HG02840 (cell line): ENCODE measurements around the gene ZNF85.
A peak's percentile ranks its signal among the peaks of the same experiment; 100 is the strongest.
"Not testable (repeated sequence)": the region's sequence is repeated elsewhere in the genome, so short reads cannot be mapped to it uniquely, and the experiment has no call there.

Experiments
- ATAC-seq: cut with Tn5 transposase; IDR thresholded peaks from one replicate; pipeline ENCODE4 v1.9.1; 2021; ENCODE audit warnings: mild to moderate bottlenecking, moderate library complexity, moderate number of reproducible peaks; ENCODE audit not compliant: unreplicated experiment, low FRiP score

The ZNF85 gene

GRCh38 chr19:20923077-20923871, at the start of gene ZNF85:
TSS of gene ZNF85 (plus strand) at chr19:20923251. CDS start at chr19:20923401, 150 bp downstream.
- peak; percentile 93 for ATAC-seq

- no peak for ATAC-seq
These were observed 43.5 kb upstream of the ZNF85 start for GRCh38 chr19:20879501-20879900.

GRCh38 chr19:20912973-20913372, 10.1 kb upstream of the ZNF85 start:
- no peak for ATAC-seq

GRCh38 chr19:20925481-20925880, 2.4 kb downstream of the ZNF85 start:
- ATAC-seq = no peak

DNA sequence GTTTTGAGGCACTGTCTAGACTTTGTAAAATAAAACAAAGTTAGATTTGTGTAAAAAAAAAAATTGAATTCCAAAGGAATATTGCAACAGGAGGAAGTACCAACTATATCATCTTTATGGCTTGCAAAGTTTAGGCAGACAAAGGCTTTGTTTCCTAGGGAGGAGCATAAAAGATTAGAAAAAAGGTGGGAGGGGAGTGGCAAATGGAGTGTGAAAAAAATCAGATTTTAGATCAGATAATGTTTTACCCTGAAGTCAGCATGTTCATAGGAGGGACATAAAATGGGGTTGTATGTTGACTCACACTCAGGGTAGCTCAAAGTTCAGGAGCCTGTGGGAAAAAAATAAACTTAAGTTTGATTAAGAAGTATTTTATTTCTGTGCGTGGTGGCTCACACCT, 3.7 kb downstream of the ZNF85 start:
- no peak for ATAC-seq

- no peak for ATAC-seq
These were observed 5.3 kb downstream of the ZNF85 start for GRCh38 chr19:20928371-20928770.

GRCh38 chr19:20936322-20936947, 13.4 kb downstream of the ZNF85 start:
- ATAC-seq = not testable (repeated sequence)

DNA sequence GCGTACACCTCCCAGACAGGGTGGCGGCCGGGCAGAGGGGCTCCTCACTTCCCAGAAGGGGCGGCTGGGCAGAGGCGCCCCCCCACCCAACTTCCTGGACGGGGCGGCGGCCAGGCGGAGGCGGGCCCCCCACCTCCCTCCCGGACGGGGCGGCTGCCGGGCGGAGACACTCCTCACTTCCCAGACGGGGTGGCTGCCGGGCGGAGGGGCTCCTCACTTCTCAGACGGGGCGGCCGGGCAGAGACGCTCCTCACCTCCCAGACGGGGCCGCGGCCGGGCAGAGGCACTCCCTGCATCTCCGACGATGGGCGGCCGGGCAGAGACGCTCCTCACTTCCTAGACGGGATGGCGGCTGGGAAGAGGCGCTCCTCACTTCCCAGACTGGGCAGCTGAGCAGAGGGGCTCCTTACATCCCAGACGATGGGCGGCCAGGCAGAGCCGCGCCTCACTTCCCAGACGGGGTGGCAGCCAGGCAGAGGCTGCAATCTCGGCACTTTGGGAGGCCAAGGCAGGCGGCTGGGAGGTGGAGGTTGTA, 29.6 kb downstream of the ZNF85 start:
- ATAC-seq = not testable (repeated sequence)

- ATAC-seq = no peak
These were observed 41.7 kb downstream of the ZNF85 start for GRCh38 chr19:20964798-20965197.

DNA sequence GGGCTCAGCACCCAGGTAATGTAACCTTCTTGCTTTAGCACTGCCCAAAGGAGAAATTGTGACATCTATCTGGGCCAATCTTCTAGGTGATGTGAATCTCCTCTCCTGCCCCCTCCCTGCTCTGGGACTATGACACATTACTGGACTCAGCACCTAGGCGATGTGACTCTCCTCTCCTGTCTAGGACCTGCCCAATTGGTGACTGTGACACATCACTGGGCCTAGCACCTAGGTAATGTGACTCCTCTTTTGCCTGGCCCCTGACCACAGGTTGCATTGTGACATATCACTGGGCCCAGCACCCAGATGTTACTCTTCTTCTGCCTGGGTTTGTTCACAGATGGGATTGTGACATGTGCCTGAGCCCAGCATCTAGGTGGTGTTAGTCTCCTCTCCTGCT, 45.0 kb downstream of the ZNF85 start:
- ATAC-seq = no peak

- no peak for ATAC-seq
These were observed 46.4 kb downstream of the ZNF85 start for GRCh38 chr19:20969498-20969897.

- ATAC-seq = no peak
These were observed 46.8 kb downstream of the ZNF85 start for GRCh38 chr19:20969898-20970297.

GRCh38 chr19:20992788-20993187, 69.7 kb downstream of the ZNF85 start:
- not testable (repeated sequence) for ATAC-seq

DNA sequence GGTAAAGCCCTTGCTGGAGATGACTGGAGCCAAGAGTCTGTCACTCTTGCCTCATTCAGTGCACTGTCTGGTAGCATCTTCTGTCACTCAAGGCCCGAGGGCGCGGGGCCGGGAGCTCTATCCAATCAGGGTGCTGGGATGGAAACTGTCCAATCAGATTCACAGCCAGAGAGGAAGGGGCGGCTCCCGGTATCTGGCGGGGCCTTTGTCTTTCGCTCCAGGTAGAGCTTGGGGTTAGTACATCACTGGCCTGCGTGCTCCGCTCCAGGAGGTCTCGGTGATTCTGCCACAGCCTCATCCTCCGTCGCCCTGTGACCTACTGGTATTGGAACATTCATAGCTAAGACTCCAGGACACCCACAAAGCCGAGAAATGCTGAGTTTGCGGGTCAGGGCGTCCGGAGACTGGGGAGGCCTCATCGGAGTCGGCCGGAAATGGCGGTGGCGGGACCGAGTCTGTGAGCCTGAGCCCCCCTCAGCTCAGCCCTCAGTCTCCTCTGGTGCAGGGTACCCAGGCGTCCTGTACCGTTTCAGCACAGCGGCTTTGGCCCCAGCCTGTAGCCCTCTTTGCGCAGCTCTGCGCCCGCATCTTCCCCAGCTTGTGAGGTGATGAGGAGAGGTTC, 76.8 kb downstream of the ZNF85 start:
- ATAC-seq = peak; percentile 77
